ENCODE results near the gene VWA8. TPM values are rescaled to one million over a fixed set of nuclear protein-coding genes. Genes with fewer than 3 reads are reported as not detected.

Gene VWA8
- total and polyA plus RNA-seq, 12 donors: 7.5 to 71.6 (median 54.3) TPM

DNA sequence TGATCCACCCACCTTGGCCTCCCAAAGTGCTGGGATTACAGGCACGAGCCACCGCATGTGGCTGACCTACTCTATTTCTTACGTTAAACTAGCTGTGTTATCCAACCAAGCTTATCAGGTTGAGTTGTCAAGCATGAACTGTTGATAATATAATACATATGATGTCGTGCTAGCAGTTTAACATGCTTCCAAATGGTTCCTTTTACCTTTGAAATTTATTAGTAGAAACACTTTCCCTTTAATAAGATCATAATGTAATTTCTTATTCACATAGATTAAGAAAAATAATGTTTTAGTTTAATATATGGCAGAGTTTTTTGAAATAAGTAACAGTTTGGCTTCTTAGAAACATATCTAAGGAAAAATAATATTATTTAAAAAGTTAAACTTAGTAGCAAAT, 34.4 kb upstream of the VWA8 start:
- Histone ChIP-seq H3K27me3 (no peaks in the 10 kb centered on the region), H3K9me3 (no peaks in the 10 kb centered on the region), H3K27ac (no peak overlapping the region), H3K4me1 (peaks cover 0 to 7% (median 0%) of the 10 kb centered on the region in 9 donors), H3K4me3 (no peak overlapping the region), H3K36me3 (no peaks in the 10 kb centered on the region)
- ATAC-seq (no peak), DNase-seq (no peak)
- intact Hi-C loops (cut with DNase I): no loop called here
- TF ChIP-seq, protein P1, sequence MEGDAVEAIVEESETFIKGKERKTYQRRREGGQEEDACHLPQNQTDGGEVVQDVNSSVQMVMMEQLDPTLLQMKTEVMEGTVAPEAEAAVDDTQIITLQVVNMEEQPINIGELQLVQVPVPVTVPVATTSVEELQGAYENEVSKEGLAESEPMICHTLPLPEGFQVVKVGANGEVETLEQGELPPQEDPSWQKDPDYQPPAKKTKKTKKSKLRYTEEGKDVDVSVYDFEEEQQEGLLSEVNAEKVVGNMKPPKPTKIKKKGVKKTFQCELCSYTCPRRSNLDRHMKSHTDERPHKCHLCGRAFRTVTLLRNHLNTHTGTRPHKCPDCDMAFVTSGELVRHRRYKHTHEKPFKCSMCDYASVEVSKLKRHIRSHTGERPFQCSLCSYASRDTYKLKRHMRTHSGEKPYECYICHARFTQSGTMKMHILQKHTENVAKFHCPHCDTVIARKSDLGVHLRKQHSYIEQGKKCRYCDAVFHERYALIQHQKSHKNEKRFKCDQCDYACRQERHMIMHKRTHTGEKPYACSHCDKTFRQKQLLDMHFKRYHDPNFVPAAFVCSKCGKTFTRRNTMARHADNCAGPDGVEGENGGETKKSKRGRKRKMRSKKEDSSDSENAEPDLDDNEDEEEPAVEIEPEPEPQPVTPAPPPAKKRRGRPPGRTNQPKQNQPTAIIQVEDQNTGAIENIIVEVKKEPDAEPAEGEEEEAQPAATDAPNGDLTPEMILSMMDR (IDR thresholded peaks at IDR 0.05): no peak
- WGBS, 2 donors: 74 to 77% methylated on average over 4 of the region's 4 CpGs

DNA sequence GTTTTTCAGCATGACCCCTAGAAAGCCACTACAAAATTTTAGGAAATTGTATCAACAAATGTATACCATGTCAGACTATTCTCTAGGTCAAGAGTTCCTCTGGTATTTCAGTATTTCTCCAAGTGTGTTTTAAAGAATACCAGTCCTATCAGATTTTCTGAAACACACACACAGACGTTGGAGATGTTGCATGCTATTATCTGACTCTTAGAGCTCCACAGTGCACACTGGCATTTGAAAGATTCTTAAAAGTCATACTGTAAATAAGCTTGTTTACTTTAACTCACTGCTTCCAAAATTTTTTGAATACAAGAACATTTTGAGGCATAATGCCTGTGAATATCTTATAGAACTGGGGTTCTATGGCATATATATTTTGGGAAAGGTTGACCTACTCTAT, 33.8 kb upstream of the VWA8 start:
- Histone ChIP-seq H3K36me3 (no peaks in the 10 kb centered on the region), H3K27ac (no peak overlapping the region), H3K4me3 (no peak overlapping the region), H3K27me3 (no peaks in the 10 kb centered on the region), H3K9me3 (no peaks in the 10 kb centered on the region), H3K4me1 (peaks cover 0 to 7% (median 0%) of the 10 kb centered on the region in 9 donors)
- TF ChIP-seq, protein P1 (IDR thresholded peaks at IDR 0.05): no peak
- ATAC-seq (no peak), DNase-seq (no peak)
- WGBS, 2 donors: 71 to 76% methylated on average over 1 of the region's 1 CpG
- intact Hi-C loops (cut with DNase I): no loop called here

DNA sequence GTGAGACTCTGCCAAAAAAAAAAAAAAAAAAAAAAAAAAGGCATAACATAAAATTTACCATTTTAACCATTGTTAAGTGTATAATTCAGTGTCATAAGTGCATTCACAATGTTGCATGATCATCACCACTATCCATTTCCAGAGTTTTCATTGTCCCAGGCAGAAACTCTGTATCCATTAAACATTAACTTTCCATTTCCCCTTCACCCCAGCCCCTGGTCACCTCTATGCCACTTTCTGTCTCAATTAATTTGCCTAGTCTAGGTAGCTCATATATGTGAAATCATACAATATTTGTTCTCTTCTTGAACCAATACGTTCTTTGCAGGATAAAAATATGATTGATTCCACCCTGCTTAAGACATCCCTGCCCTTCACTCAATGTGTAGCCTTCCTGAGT, 31.0 kb upstream of the VWA8 start:
- no peaks in the 10 kb centered on the region for H3K27me3 ChIP-seq
- WGBS, 2 donors: 84 to 91% methylated on average over 1 of the region's 1 CpG
- intact Hi-C loops (cut with DNase I): no loop called here
- DNase-seq (no peak), ATAC-seq (no peak)
- peaks cover 0 to 7% (median 0%) of the 10 kb centered on the region in 9 donors for H3K4me1 ChIP-seq
- H3K4me3 ChIP-seq: no peak overlapping the region
- H3K27ac ChIP-seq: no peak overlapping the region
- H3K9me3 ChIP-seq: no peaks in the 10 kb centered on the region
- TF ChIP-seq, protein P1 (IDR thresholded peaks at IDR 0.05): no peak
- H3K36me3 ChIP-seq: no peaks in the 10 kb centered on the region

DNA sequence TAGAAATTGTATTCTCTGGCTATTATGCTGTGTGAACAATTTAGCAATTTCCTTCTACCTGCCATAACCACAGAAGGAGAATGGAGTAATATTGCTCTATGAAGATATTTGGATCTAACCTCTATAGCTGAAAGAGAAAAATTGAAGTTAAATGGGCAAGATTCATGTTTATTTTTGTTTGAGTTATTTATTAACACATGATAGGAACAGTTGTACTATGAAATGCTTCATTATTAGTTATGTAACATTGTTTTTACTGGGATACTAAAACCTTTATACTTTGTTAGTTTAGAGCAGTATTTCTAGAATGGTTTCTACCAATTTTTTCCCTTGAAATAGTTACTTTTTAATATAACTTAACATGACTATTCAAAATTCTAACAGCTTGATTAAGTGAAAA, 27.3 kb upstream of the VWA8 start:
- no peak overlapping the region for H3K4me3 ChIP-seq
- H3K27ac ChIP-seq: no peak overlapping the region
- H3K9me3 ChIP-seq: no peaks in the 10 kb centered on the region
- no peaks in the 10 kb centered on the region for H3K27me3 ChIP-seq
- no peak for DNase-seq
- intact Hi-C loops (cut with DNase I): no loop called here
- no peaks in the 10 kb centered on the region for H3K36me3 ChIP-seq
- no peak for ATAC-seq
- TF ChIP-seq, protein P1 (IDR thresholded peaks at IDR 0.05): no peak
- H3K4me1 ChIP-seq: no peaks in the 10 kb centered on the region

Data from heart right ventricle (tissue), 16 donors.